Stromal cell of bone marrow (primary cell): Measurements from ENCODE around the gene CREM.
"Not testable (repeated sequence)": the region's sequence is repeated elsewhere in the genome, so short reads cannot be mapped to it uniquely, and the experiment has no call there.

Experiments
- DNase-seq: peaks from one replicate; pipeline ENCODE4 v3.0.0-alpha.2; 2012; ENCODE audit warnings: low read depth

Gene CREM

DNA sequence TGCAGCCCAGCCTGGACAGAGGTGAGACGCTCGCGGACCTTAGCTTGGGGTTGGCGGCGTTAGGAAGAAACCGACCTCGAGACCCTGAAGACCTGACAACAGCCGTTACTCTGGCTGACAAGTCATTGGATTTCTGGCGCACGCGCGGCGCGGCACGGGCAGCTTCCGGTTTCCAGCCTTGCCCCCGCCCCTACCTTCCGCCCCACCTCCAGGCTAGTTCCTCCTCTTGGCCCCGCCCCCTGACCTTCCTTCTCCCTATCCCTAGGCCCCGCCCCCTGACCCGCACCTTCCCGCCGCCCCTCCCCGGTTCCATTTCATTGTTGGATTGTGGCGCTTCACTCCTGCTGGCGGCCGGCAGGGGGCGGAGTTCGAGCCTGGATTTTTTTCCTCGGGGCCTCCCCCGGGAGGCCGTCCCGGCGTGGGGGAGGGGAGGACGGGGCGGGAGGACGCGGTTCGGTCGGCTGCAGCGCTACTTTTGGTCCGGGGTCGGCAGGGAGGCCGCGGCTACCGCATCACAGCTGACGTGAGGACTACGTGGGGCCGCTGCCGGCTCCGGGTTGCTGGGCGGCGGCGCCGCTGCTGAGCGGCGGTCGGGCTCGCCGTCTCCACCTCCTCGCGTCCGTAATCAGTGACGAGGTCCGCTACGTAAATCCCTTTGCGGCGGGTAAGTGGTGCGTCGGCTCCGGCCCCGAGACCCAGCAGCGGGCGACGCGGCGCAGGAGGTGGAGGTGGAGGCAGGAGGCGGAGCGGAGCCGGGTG lies at the start of gene CREM:
Gene CREM (plus strand): TSS at position 317 of the 759 bp plus-strand sequence. CDS start 10,990 bp downstream, outside the sequence.
- peak; percentile 91 for DNase-seq

DNA sequence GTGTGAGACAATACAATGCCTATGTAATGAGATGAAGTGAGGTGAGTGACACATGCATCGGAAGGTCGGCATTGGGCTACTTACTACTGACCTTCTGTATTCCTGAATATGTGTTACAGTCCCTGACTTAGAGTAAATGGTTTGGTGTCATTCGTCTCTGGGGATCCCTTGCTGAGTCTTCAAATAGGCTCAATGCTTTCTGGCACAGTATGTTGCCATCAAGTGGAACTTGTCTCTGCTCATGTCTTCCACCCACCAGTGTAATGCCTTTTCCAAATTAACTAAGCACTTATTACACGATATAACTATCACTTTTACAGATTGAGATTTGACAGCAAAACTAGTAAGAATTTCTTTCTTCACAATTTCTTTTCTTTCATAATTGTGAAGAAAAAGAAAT lies 47.4 kb upstream of the CREM start:
- no peak for DNase-seq

- peak; percentile 45 for DNase-seq
These were observed 46.9 kb upstream of the CREM start for GRCh38 chr10:35079763-35080162.

GRCh38 chr10:35080261-35080660 lies 46.4 kb upstream of the CREM start:
- not testable (repeated sequence) for DNase-seq

GRCh38 chr10:35083242-35083641 lies 43.4 kb upstream of the CREM start:
- DNase-seq = no peak

GRCh38 chr10:35089611-35090161 lies 37.0 kb upstream of the CREM start:
- DNase-seq = no peak

DNA sequence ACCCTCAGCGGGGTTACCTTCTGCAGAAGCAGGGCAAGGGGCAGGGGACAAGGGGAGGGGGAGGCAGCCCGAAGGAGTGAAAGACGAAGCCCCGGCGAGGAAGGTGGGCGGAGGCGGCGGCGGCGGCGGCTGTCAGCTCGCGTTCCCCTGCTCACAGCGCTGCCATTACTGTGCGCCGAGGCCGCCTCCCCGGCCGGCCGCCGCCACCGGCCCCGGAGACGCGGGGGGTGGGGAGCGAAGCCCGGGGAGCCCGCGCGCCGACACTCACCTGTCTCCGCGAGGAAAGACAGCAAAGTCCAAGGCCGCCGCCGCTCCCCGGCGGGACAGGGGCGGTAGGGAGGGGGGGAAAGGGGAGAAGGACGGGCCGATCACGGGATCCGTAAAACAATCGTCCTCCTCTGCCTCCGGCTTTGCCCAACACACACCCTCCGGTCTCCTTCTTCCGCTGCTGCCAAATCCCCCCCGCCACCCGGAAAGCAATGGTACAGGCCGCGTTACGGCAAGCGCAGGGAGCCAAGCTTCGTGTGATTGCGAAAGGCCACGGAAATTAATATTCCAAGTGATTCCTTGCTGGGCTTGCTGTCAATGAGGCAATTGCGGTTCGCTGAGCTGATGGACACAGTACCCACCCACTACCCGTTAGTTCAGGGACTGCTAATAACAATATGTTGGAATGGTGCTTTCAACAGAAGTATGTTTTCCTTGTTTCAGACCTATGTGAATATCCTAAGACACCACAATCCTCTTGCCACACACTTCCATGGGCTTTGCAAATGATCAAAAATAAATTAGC lies 36.3 kb upstream of the CREM start, which contains the start of gene CUL2:
Gene CUL2 (minus strand): TSS at position 180 of the 793 bp plus-strand sequence. CDS start 19,024 bp downstream, outside the sequence.
- peak; percentile 92 for DNase-seq

DNA sequence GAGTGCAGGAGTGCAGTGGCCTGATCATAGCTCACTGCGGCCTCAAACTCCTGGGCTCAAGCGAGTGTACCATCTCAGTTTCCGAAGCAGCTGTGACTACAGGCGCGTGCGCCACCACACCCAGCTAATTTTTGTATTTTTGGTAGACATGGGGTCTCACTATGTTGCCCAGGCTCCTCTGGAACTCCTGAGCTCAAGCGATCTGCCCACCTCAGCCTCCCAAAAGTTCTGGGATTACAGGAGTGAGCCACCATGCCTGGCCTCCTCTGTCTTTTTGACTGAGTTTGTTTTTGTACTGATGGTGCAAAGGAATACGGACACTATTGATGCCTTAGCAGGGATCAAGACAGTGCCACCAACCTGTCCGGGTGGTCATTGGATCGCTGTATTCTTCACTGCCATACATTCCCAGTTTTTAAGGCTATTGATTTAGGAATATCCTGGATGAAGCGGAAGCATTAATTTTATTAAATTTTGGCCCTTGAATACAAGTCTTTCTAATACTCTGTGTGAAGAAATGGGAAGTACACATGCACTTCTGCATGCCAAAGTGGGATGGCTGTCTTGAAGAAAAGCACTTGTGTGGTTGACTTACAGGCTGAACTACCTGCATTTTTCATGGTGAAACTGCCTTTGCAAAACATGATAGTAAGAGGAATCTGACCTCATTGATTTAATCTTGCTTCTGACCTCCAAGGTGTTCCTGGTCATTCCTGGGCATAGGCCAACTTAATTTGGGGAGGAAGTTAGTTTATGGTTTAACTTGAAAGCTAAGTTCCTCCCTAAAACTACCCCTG lies 34.5 kb upstream of the CREM start:
- DNase-seq = no peak

DNA sequence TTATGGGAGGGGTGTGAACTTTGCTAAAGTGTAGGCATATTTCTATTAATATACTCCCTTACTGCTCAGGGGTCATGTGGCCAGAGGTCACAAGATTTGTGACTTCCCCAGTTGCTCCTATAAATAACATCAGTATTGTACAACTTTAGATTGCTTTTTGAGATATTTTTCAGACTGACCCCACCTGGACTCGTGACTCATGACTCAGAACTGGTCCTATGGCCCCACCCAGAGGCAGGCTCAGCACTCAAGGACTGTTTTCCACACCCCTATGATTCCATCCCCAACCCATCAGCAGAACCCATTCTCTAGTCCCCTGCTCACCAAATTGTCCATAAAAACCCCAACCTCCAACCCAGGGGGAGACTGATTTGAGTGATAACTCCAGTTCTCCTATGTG lies 33.8 kb upstream of the CREM start:
- no peak for DNase-seq

- no peak for DNase-seq
These were observed 30.3 kb upstream of the CREM start for GRCh38 chr10:35096312-35096711.

DNA sequence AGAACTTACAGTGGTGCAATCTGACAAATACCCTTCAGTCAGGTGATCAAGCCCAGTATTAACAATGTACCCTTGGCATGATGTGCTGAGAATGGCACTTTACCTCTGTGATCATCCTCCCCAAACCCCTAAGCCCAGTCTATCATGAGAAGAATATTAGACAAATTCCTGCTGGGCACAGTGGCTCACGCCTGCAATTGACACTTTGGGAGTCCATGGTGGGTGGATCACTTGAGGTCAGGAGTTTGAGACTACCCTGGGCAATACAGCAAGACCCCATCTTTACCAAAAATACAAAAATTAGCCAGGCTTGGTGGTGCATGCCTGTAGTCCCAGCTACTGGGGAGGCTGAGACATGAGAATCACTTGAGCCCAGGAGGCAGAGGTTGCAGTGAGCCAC lies 29.1 kb upstream of the CREM start:
- DNase-seq = no peak

GRCh38 chr10:35103882-35104281 lies 22.8 kb upstream of the CREM start:
- DNase-seq = no peak

GRCh38 chr10:35112571-35112970 lies 14.1 kb upstream of the CREM start:
- DNase-seq = no peak

- DNase-seq = no peak
These were observed 7.3 kb upstream of the CREM start for GRCh38 chr10:35119378-35119777.

GRCh38 chr10:35124540-35124939 lies 2.1 kb upstream of the CREM start:
- no peak for DNase-seq

DNA sequence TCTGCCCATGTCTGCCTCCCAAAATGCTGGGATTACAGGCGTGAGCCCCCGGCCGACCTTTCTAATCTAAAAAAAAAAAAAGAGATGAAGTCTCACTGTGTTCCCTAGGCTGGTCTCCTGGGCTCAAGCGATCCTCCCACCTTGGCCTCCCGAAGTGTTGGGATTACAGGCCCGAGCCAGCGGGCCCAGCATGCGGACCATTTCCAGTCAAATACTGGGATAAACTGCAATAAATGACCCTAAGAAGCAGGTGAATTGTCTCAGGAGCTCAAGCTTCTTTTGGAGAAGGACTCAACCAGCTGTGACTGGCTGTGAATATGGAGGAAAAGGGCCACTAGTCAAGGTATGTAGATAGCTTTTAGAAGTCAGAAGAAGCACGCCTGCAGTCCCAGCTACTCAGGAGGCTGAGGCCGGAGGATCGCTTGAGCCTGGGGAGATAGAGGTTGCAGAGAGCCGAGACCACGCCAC lies 550 bp upstream of the CREM start:
- DNase-seq = no peak

DNA sequence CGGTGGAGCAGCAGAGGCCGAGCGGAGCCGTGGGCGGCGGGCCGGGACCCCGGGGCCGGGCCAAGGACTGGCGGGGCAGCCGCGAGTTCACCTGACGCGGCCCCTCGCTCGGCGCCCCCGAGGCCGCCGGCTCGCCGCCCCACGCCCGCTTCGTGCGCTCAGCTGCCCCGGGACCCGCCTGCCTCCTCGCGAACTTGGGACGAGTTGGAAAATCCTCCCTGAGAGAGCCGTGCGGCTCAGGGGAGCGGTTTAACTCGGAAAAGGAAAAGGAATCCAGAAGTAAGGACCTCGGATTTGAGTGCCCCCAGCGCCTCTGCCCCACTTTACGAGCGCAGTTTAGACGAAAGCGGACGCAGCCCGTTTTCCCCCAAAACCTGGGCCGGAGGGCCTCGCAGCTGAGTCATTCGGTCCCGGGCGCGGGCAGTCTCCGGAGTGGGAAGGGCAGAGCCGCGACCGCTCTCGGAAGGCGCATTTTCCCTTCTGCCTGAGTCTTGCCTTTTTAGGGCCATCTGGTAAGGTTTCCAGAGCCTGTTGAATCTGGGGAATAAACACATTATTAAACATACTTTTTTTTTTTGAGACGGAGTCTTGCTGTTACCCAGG lies 744 bp downstream of the CREM start:
- peak; percentile 49 for DNase-seq

- DNase-seq = no peak
These were observed 2.6 kb downstream of the CREM start for GRCh38 chr10:35129185-35129674.

GRCh38 chr10:35130663-35131062 lies 4.0 kb downstream of the CREM start:
- no peak for DNase-seq

- no peak for DNase-seq
These were observed 6.1 kb downstream of the CREM start for GRCh38 chr10:35132727-35133126.

DNA sequence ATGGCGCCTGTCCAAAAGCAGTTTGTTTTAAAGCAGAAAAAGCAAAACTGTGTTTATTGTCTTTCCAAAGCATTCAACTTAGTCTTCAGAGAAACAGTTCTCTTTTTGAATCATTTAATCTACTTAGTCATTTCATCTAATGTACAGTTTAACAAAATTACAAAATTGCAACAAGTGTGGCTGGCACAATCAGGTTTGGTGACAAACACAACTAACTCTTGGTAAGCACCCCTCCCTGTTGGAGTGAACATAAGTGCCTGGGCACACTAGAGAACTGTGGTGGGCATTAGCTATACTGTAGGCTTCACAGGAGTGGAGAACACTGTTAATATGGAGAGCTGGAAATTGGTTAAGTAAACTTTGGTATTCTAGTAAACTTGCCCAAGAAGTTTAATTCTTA lies 6.9 kb downstream of the CREM start:
- no peak for DNase-seq
